Transverse colon (tissue), 4 donors: ENCODE measurements around the gene CFHR4. TPM values are rescaled to one million over a fixed set of nuclear protein-coding genes. Genes with fewer than 3 reads are reported as not detected.
"Not testable (repeated sequence)": the region's sequence is repeated elsewhere in the genome, so short reads cannot be mapped to it uniquely, and the experiment has no call there.

Experiments
- DNase-seq: peaks from one replicate; pipeline ENCODE4 v3.0.0-alpha.2; 2019
- H3K27ac ChIP-seq, 4 donors: fragments of 200-600 bp; sonication (generic); 2 replicates each; pipeline ENCODE4 v1.5.1; 2016 to 2018; ENCODE audit warnings: inconsistent platforms in 4 of 4
- H3K27me3 ChIP-seq: fragments of 200-600 bp; sonication (generic); 2 replicates; pipeline ENCODE4 v1.5.1; 2017; ENCODE audit warnings: inconsistent platforms
- H3K36me3 ChIP-seq, 4 donors: fragments of 200-600 bp; sonication (generic); 2 replicates each; pipeline ENCODE4 v1.5.1; 2017 to 2019; ENCODE audit warnings: inconsistent platforms in 4 of 4
- H3K4me1 ChIP-seq, 4 donors: fragments of 200-600 bp; sonication (generic); 2 replicates each; pipeline ENCODE4 v1.5.1; 2017 to 2020; ENCODE audit warnings: inconsistent platforms in 4 of 4
- H3K4me3 ChIP-seq, 4 donors: fragments of 200-600 bp; sonication (generic); 1 replicate in 1 of 4; 2 replicates in 3 of 4; pipeline versions ENCODE4 v1.5.1 to v1.6.1; 2017 to 2019; ENCODE audit warnings: inconsistent platforms in 4 of 4
- H3K9me3 ChIP-seq, 2 donors: fragments of 200-600 bp; sonication (generic); 2 replicates each; pipeline ENCODE4 v1.5.1; 2017 to 2019; ENCODE audit warnings: inconsistent platforms in 2 of 2
- CTCF ChIP-seq, 5 experiments: fragments of 200-600 bp in 3 of 5; fragments of 450-650 bp in 2 of 5; sonication (generic) in 3 of 5; IDR thresholded peaks; 1 replicate in 2 of 5; 2 replicates in 3 of 5; pipeline ENCODE4 v1.5.1; 2016 to 2017; ENCODE audit warnings: antibody characterized with exemption in 5 of 5, inconsistent platforms in 3 of 5, mild to moderate bottlenecking in 2 of 5, moderate library complexity in 1 of 5
- EP300 ChIP-seq: sonication (generic); formaldehyde crosslinking; IDR thresholded peaks from one replicate; pipeline ENCODE4 v1.6.1; 2017; ENCODE audit warnings: antibody characterized with exemption, low read depth
- POLR2A ChIP-seq: fragments of 450-650 bp; IDR thresholded peaks from one replicate; pipeline ENCODE4 v1.6.1; 2016; ENCODE audit warnings: antibody characterized with exemption, mild to moderate bottlenecking, moderate library complexity
- POLR2AphosphoS5 ChIP-seq, 3 donors: sonication (generic); formaldehyde crosslinking; IDR thresholded peaks; one replicate each; pipeline ENCODE4 v1.6.1; 2016; ENCODE audit warnings: antibody characterized with exemption in 3 of 3
- WGBS, 2 donors: methylation state at CpG; one replicate each; pipeline ENCODE4 v1.1.5; 2018; ENCODE audit warnings: low coverage in 1 of 2; 5-methylcytosine and 5-hydroxymethylcytosine counted together
- in situ Hi-C, 4 donors: fragments of 200-750 bp; cut with MboI; loops; one replicate each; pipeline versions ENCODE4 v1.15.0 to v1.15.1; 2017; ENCODE audit warnings: low sequenced_read_pairs in 3 of 4, low pct_ligation_motif_present in 1 of 4, low pct_unique_long_range_greater_than_20kb in 1 of 4
- intact Hi-C: fragments of 100-400 bp; cut with DNase I; formaldehyde crosslinking; loops from one replicate; pipeline ENCODE4 v1.15.1; 2023; ENCODE audit warnings: low total_unique reads
- total RNA-seq, 4 donors: library from RNA; depleted of rRNA; stranded (reverse); fragments of >200 nt; gene quantifications; one replicate each; pipeline ENCODE4 v1.1.0, GENCODE V29; 2016

Gene CFHR4
- total RNA-seq, 4 donors from 2014 or later: not detected

- in situ Hi-C loops (no loop called here), intact Hi-C loops (no loop called here)
- WGBS, 2 donors: 78 to 82% methylated on average over 6 of the region's 6 CpGs
- H3K36me3 ChIP-seq: no peaks in the 10 kb centered on the region
- H3K27ac ChIP-seq: no peak overlapping the region
- H3K27me3 ChIP-seq: no peaks in the 10 kb centered on the region
- H3K9me3 ChIP-seq: no peaks in the 10 kb centered on the region
- no peak for DNase-seq
- no peak overlapping the region for H3K4me3 ChIP-seq
- H3K4me1 ChIP-seq: no peaks in the 10 kb centered on the region
- TF ChIP-seq EP300: no peak
- TF ChIP-seq POLR2AphosphoS5 (IDR thresholded peaks at IDR 0.05): no peak
- TF ChIP-seq CTCF (IDR thresholded peaks at IDR 0.05): no peak
- no peak for TF ChIP-seq POLR2A
Observed at GRCh38 chr1:196891251-196891650, 3.4 kb downstream of the CFHR4 start.

GRCh38 chr1:196896355-196896754 is 8.5 kb downstream of the CFHR4 start:
- no peak for DNase-seq
- no peaks in the 10 kb centered on the region for H3K4me1 ChIP-seq
- intact Hi-C loops: no loop called here
- H3K27me3 ChIP-seq: no peaks in the 10 kb centered on the region
- H3K9me3 ChIP-seq: no peaks in the 10 kb centered on the region
- no peak for TF ChIP-seq POLR2AphosphoS5 (IDR thresholded peaks at IDR 0.05)
- TF ChIP-seq POLR2A: no peak
- TF ChIP-seq CTCF (IDR thresholded peaks at IDR 0.05): no peak
- TF ChIP-seq EP300: no peak
- 60 to 64% methylated on average over 1 to 8 of the region's 8 CpGs for WGBS, 2 donors
- in situ Hi-C loops: no loop called here
- no peak overlapping the region for H3K4me3 ChIP-seq
- no peaks in the 10 kb centered on the region for H3K36me3 ChIP-seq
- H3K27ac ChIP-seq: no peak overlapping the region

- Histone ChIP-seq H3K27me3 (no peaks in the 10 kb centered on the region), H3K36me3 (no peaks in the 10 kb centered on the region), H3K9me3 (no peaks in the 10 kb centered on the region), H3K4me1 (no peaks in the 10 kb centered on the region), H3K27ac (no peak overlapping the region), H3K4me3 (no peak overlapping the region)
- DNase-seq: no peak
- in situ Hi-C loops: no loop called here
- intact Hi-C loops: no loop called here
- 20 to 64% methylated on average over 1 to 26 of the region's 26 CpGs for WGBS, 2 donors
- TF ChIP-seq POLR2A: no peak
Observed at GRCh38 chr1:196897158-196897828, 9.4 kb downstream of the CFHR4 start.

- no peaks in the 10 kb centered on the region for H3K27me3 ChIP-seq
- TF ChIP-seq POLR2A (no peak), EP300 (no peak), CTCF (IDR thresholded peaks at IDR 0.05) (no peak), POLR2AphosphoS5 (IDR thresholded peaks at IDR 0.05) (no peak)
- in situ Hi-C loops: no loop called here
- no peaks in the 10 kb centered on the region for H3K9me3 ChIP-seq
- no peak overlapping the region for H3K4me3 ChIP-seq
- no peak for DNase-seq
- H3K36me3 ChIP-seq: no peaks in the 10 kb centered on the region
- intact Hi-C loops: no loop called here
- WGBS, 2 donors: 72 to 78% methylated on average over 2 of the region's 2 CpGs
- no peak overlapping the region for H3K27ac ChIP-seq
- H3K4me1 ChIP-seq: no peaks in the 10 kb centered on the region
Observed at GRCh38 chr1:196902344-196902743, 14.5 kb downstream of the CFHR4 start.

GRCh38 chr1:196910215-196910614 is 22.4 kb downstream of the CFHR4 start:
- no peaks in the 10 kb centered on the region for H3K9me3 ChIP-seq
- H3K4me1 ChIP-seq: no peaks in the 10 kb centered on the region
- TF ChIP-seq POLR2A (no peak), EP300 (no peak), CTCF (IDR thresholded peaks at IDR 0.05) (no peak), POLR2AphosphoS5 (IDR thresholded peaks at IDR 0.05) (no peak)
- H3K4me3 ChIP-seq: no peak overlapping the region
- in situ Hi-C loops: no loop called here
- no peak for DNase-seq
- H3K36me3 ChIP-seq: no peaks in the 10 kb centered on the region
- WGBS, 2 donors: 95 to 98% methylated on average over 2 of the region's 2 CpGs
- H3K27ac ChIP-seq: no peak overlapping the region
- H3K27me3 ChIP-seq: no peaks in the 10 kb centered on the region
- intact Hi-C loops: no loop called here

GRCh38 chr1:196912283-196912682 is 24.4 kb downstream of the CFHR4 start:
- H3K4me1 ChIP-seq, DNase-seq, H3K9me3 ChIP-seq, in situ Hi-C loops, H3K4me3 ChIP-seq, intact Hi-C loops, H3K36me3 ChIP-seq, H3K27me3 ChIP-seq, H3K27ac ChIP-seq: not testable (repeated sequence)
- WGBS, 2 donors: 38 to 70% methylated on average over 5 of the region's 5 CpGs

- intact Hi-C loops, H3K9me3 ChIP-seq, DNase-seq, H3K27ac ChIP-seq, H3K36me3 ChIP-seq, H3K4me1 ChIP-seq, H3K4me3 ChIP-seq, H3K27me3 ChIP-seq, in situ Hi-C loops: not testable (repeated sequence)
- whole genome bisulfite sequencing, 2 donors: 67 to 68% methylated on average over 1 of the region's 1 CpG
Observed at GRCh38 chr1:196926839-196927238, 39.0 kb downstream of the CFHR4 start.
